22Rv1 (cell line): ENCODE measurements around the gene SLIT3.

ENCODE experiments used
- H3K27ac ChIP-seq: fragments of 450-650 bp; 2 replicates; pipeline ENCODE4 v1.5.1; 2017
- ZFX ChIP-seq: fragments of 450-650 bp; IDR thresholded peaks from 2 replicates; pipeline ENCODE4 v1.6.1; 2017; ENCODE audit warnings: antibody characterized with exemption, borderline replicate concordance
- TF ChIP-seq, protein P1 (sequence below): fragments of 450-650 bp; IDR thresholded peaks from 2 replicates; pipeline ENCODE4 v1.5.1; 2017; ENCODE audit warnings: mild to moderate bottlenecking

The SLIT3 gene

DNA sequence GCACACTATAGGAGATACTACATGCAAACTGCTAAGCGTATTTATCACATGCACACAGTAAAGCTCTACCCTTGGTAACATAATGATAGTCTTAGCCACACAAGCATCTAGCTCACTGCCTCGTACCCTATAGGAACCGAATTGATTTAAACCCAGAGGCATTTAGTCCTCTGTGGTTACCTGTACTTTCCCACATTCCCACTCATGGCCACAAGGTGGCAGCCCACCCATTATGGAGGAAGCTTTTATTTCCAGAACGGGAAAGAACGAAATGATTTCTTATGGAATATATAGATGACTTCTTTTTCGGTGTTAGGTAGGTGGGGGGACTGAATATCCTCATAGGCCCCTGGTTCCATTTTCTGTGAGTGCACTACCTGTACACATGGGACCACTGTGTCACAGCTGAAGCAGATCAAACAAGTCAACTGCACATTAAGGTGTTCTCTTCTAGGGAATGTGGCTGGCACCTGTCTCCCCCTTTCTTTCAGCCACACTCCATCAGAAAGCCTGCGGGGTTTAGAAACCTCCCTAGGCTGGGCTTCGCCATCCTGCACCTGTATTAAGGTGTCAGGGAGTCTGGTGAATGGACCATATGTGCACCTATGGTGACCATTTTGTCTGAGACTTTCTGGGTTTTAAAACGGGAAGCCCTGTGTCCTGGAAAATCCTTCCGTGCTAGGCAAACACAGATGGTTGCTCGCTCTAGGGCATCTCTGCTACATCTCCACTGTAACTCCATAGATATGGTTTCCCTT, 313.2 kb downstream of the SLIT3 start:
- TF ChIP-seq, protein P1, sequence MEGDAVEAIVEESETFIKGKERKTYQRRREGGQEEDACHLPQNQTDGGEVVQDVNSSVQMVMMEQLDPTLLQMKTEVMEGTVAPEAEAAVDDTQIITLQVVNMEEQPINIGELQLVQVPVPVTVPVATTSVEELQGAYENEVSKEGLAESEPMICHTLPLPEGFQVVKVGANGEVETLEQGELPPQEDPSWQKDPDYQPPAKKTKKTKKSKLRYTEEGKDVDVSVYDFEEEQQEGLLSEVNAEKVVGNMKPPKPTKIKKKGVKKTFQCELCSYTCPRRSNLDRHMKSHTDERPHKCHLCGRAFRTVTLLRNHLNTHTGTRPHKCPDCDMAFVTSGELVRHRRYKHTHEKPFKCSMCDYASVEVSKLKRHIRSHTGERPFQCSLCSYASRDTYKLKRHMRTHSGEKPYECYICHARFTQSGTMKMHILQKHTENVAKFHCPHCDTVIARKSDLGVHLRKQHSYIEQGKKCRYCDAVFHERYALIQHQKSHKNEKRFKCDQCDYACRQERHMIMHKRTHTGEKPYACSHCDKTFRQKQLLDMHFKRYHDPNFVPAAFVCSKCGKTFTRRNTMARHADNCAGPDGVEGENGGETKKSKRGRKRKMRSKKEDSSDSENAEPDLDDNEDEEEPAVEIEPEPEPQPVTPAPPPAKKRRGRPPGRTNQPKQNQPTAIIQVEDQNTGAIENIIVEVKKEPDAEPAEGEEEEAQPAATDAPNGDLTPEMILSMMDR = peak; percentile 92
- no peak for TF ChIP-seq ZFX
- H3K27ac ChIP-seq = no peak overlapping the region

DNA sequence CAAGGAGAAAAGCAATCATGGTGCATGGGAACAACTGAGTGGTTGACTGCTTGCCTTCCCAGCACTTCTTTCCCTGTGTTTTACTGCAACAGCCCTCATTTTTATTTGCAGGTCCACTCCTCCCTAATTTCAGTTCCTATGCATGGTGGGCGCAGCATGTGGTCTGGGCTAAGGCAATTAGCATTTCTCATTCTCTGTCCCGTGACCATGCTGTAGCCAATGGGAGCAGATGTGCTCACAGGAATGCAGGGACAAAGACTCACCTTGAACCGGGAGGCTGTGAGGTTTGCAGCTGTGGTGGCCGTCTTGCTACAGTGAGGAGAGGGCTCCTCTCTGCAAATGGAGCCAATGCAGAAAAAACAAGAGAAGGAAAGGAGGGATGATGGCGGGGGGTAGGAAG, 315.5 kb downstream of the SLIT3 start:
- TF ChIP-seq ZFX = no peak
- no peak overlapping the region for H3K27ac ChIP-seq

DNA sequence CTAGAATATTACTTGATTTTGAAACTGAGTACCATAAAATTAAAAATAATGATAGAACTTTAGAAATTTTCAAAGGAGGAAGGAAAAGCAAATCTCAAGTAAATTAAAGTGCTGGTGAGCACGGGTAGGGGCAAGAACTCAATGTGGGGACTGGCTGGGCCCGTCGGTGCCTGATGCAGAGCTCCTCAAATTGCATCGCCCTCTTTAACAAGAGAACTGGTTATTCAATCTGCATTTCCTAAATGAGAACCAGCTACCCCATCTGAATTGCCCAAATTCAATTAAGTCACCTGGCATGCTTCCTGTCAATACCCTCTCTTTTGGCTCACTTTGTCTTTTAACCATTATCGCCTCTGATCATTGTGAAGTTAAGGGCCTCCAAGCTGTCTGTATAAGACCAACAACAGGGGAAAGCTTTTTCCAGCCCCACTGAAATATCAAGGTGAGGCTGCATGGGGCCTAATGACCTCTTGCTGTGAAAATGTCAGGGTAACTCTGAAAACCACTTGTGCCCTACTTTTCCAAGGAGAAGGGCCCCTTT, 316.7 kb downstream of the SLIT3 start:
- TF ChIP-seq, protein P1 = no peak
- no peak for TF ChIP-seq ZFX
- no peak overlapping the region for H3K27ac ChIP-seq

DNA sequence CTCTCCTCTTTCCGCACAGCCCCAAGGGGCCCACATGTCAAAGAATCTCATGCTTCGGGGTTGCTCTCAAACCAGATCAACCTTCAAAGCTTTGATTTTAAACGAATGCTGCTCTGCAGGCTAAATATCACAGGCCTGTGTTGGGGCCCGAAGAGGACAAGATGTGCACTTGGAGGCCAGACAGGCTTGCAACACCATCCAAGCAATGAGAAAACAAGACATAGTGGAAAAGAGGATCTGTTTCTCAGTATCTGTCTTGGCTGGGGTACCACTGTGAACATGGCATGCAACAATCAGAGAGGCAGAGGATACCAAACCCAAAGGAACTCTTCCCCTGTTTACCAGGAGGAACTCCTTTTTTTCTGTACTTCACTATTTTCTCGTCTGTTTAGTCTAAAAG, 321.8 kb downstream of the SLIT3 start:
- TF ChIP-seq, protein P1 = no peak
- TF ChIP-seq ZFX = no peak
- H3K27ac ChIP-seq = no peak overlapping the region

DNA sequence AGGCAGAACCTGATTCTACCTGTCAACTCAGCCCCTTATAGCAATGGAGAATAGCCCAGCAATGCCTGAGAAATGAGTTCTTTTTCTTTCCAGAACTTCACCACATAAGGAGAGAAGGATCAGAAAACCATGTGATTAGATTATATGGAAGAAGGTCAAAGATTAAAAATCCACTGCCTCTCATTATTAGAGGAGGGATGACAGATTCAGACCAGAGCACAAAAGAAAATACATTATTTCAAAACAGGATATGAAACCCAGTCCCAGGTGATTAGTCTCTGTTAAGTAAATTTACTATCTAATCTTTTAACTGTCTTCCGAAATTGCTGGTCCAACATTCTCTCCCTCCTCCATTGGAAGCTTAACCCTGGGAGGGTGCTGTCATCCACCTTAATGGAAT, 322.4 kb downstream of the SLIT3 start:
- TF ChIP-seq ZFX = no peak
- TF ChIP-seq, protein P1 = no peak
- no peak overlapping the region for H3K27ac ChIP-seq

DNA sequence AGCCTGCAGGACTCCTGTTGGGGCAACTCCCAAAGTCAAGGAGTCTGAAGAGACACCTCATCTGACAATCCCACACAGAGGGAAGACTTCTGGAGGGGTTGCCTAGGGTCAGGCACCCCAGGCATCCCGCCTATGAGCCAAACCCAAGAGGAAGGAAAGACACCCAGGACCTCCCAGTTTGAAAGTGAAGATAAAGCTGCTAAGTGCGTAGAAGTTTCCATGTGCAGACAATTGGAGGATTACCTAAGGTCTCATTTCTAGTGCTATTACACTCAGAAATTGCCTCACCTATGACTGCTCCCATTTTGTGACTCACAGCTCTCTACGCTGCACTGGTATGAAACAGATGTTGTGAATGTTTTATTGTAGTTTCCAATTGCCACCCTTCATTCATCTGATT, 322.9 kb downstream of the SLIT3 start:
- TF ChIP-seq, protein P1 = no peak
- TF ChIP-seq ZFX = no peak

DNA sequence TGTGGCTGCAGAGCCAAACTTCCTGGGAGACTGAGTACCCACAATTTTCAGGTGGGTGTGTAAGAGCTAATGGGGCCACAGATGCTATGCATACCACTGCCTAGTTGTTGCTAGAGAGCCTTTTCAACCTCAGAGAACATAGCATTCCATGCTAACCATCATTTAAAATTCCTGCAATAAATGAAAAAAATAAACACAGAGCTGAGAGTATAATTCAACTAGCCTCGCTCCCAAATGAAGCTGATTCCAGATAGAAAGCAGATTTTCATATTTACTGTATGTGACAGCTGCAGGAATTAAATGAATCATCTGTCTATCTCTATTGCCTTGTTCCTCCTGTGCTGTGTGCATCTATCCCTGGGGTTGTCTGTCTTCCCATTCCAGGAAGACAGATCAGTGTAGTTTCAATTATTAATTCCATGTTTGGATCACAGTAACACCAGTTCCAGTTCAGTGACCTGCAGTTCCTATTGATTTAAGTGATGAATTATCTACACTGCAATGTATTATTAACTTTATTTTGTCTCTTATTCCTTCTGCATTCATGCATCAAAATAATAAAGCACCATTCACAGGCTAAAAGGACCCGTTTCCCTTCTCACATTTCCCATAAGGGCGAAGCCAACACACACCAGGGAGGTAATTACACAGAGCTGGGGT, 324.5 kb downstream of the SLIT3 start:
- H3K27ac ChIP-seq = no peak overlapping the region

More for the DNA sequence above, 322.9 kb downstream of the SLIT3 start:
- H3K27ac ChIP-seq = no peak overlapping the region

More for the DNA sequence above, 324.5 kb downstream of the SLIT3 start:
- TF ChIP-seq, protein P1 = no peak
- no peak for TF ChIP-seq ZFX
